HEK293T (cell line): ENCODE measurements around the gene OXER1.

ENCODE experiments used
- CTCF ChIA-PET: fragments of 350-600 bp; formaldehyde crosslinking; extraction: SDS; loops from one replicate; lab custom pipeline; 2021; ENCODE audit warnings: antibody characterized with exemption, inconsistent platforms; lab: Yijun Ruan, JAX
- POLR2A ChIA-PET: fragments of 350-600 bp; formaldehyde crosslinking; extraction: SDS; loops from one replicate; lab custom pipeline; 2020; ENCODE audit warnings: antibody characterized with exemption, inconsistent platforms; lab: Yijun Ruan, JAX
- DNase-seq: peaks from one replicate; pipeline ENCODE4 v3.0.0; 2012; ENCODE audit warnings: mixed read lengths; ENCODE audit errors: extremely low spot score
- ARNT ChIP-seq: fragments of 450-650 bp; IDR thresholded peaks from 2 replicates; pipeline ENCODE4 v1.6.1; 2017; ENCODE audit warnings: mild to moderate bottlenecking
- BHLHE40 ChIP-seq: fragments of 450-650 bp; IDR thresholded peaks from 2 replicates; pipeline ENCODE4 v1.6.1; 2016; ENCODE audit warnings: mild to moderate bottlenecking, moderate library complexity, borderline replicate concordance
- CTBP1 ChIP-seq: fragments of 450-650 bp; IDR thresholded peaks from 2 replicates; pipeline ENCODE4 v1.6.1; 2016; ENCODE audit warnings: borderline replicate concordance
- ELF4 ChIP-seq: fragments of 450-650 bp; IDR thresholded peaks from 2 replicates; pipeline ENCODE4 v1.6.1; 2017; ENCODE audit warnings: antibody characterized with exemption
- FOXA1 ChIP-seq: fragments of 450-650 bp; IDR thresholded peaks from 2 replicates; pipeline ENCODE4 v1.6.1; 2016; ENCODE audit warnings: mild to moderate bottlenecking
- FOXK2 ChIP-seq: fragments of 450-650 bp; IDR thresholded peaks from 2 replicates; pipeline ENCODE4 v1.6.1; 2016; ENCODE audit warnings: mild to moderate bottlenecking
- FOXM1 ChIP-seq: fragments of 450-650 bp; IDR thresholded peaks from 2 replicates; pipeline ENCODE4 v1.6.1; 2017; ENCODE audit warnings: mild to moderate bottlenecking, borderline replicate concordance
- HDGF ChIP-seq: fragments of 450-650 bp; IDR thresholded peaks from 2 replicates; pipeline ENCODE4 v1.6.1; 2017; ENCODE audit warnings: antibody characterized with exemption, borderline replicate concordance
- L3MBTL2 ChIP-seq: fragments of 450-650 bp; conservative IDR thresholded peaks from 2 replicates; pipeline ENCODE4 v1.6.1; 2016; ENCODE audit warnings: mild to moderate bottlenecking
- LEF1 ChIP-seq: fragments of 450-650 bp; IDR thresholded peaks from 2 replicates; pipeline ENCODE4 v1.6.1; 2017; ENCODE audit warnings: mild to moderate bottlenecking, borderline replicate concordance
- NFRKB ChIP-seq: fragments of 450-650 bp; IDR thresholded peaks from 2 replicates; pipeline ENCODE4 v1.6.1; 2016; ENCODE audit warnings: mild to moderate bottlenecking, moderate library complexity
- PKNOX1 ChIP-seq: fragments of 450-650 bp; IDR thresholded peaks from 2 replicates; pipeline ENCODE4 v1.6.1; 2016
- SP1 ChIP-seq: fragments of 450-650 bp; IDR thresholded peaks from 2 replicates; pipeline ENCODE4 v1.6.1; 2017
- SUZ12 ChIP-seq: fragments of 450-650 bp; IDR thresholded peaks from 2 replicates; pipeline ENCODE4 v1.6.1; 2016; ENCODE audit warnings: mild to moderate bottlenecking
- TARDBP ChIP-seq: fragments of 450-650 bp; IDR thresholded peaks from 2 replicates; pipeline ENCODE4 v1.6.1; 2016
- ZNF384 ChIP-seq: fragments of 450-650 bp; IDR thresholded peaks from 2 replicates; pipeline ENCODE4 v1.6.1; 2016

OXER1 gene

DNA sequence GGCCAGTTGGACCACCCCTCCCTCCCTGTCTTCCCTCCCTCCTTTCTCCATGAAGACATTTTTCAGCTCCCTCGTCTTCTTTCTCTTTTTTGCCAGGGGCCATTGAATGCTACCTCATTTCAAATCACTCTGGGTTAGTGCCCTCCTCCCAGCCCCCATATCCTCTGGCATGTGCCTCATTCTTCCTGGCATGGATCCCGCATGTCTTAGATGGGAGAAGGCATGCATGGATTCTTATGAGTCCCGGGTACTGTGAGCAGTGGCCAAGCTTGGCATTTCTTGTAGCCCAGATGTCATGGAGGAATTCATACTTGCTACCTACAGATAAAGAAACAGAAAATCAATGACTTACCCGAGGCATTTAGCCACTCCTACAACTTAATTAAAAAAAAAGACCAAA is 37.4 kb upstream of the OXER1 start:
- DNase-seq = no peak
- POLR2A ChIA-PET = interaction anchor here (1.7 kb wide), 1 partner anchor 9 kb away, joined by 11 read pairs; no protein-coding TSS in a partner anchor
- TF ChIP-seq SUZ12 (no peak), BHLHE40 (no peak), NFRKB (no peak), CTBP1 (no peak), ZNF384 (no peak), FOXM1 (no peak), FOXA1 (no peak), SP1 (no peak), LEF1 (no peak), PKNOX1 (no peak), ELF4 (no peak)
- CTCF ChIA-PET = no interaction called here

DNA sequence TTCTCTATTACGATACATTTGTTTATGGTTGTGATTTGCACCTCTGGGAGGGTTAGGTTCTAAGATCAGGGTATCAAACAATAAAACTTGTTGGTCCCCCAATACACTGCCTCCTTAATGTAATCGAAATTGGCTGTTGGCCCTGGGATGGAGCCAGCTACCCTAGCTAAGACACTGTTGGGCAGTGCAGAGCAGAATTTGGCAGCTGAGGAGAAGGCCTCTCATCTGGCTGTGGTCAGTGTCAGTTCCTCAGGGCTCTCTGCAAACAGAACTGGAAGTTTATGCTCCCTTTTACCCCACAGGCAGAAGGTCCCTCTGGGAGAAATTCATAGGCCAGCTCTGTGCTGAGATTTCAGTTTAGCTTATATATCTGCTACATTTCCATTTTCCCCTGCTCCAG is 37.0 kb upstream of the OXER1 start:
- ChIA-PET POLR2A (interaction anchor here (1.7 kb wide), 1 partner anchor 9 kb away, joined by 11 read pairs; no protein-coding TSS in a partner anchor), CTCF (no interaction called here)
- TF ChIP-seq ELF4 = no peak
- TF ChIP-seq L3MBTL2 = no peak
- no peak for TF ChIP-seq ARNT
- TF ChIP-seq NFRKB = no peak
- no peak for TF ChIP-seq CTBP1
- no peak for TF ChIP-seq TARDBP
- no peak for TF ChIP-seq BHLHE40
- TF ChIP-seq HDGF = no peak
- TF ChIP-seq SP1 = no peak
- no peak for TF ChIP-seq FOXA1
- TF ChIP-seq LEF1 = no peak
- TF ChIP-seq SUZ12 = no peak
- no peak for TF ChIP-seq PKNOX1
- no peak for TF ChIP-seq ZNF384
- no peak for TF ChIP-seq FOXK2
- no peak for TF ChIP-seq FOXM1
- no peak for DNase-seq

GRCh38 chr2:42800461-42800962 is 36.6 kb upstream of the OXER1 start:
- TF ChIP-seq FOXA1 (no peak), SUZ12 (no peak), PKNOX1 (no peak), FOXK2 (no peak)
- POLR2A ChIA-PET = interaction anchor here (1.7 kb wide), 1 partner anchor 10 kb away, joined by 11 read pairs; no protein-coding TSS in a partner anchor
- CTCF ChIA-PET = no interaction called here
- DNase-seq = no peak

GRCh38 chr2:42799881-42800280 is 35.9 kb upstream of the OXER1 start:
- ChIA-PET CTCF (no interaction called here), POLR2A (interaction anchor here (1.7 kb wide), 1 partner anchor 10 kb away, joined by 11 read pairs; no protein-coding TSS in a partner anchor)
- DNase-seq = no peak
- no peak for TF ChIP-seq CTBP1
- TF ChIP-seq HDGF = no peak
- TF ChIP-seq ELF4 = no peak
- TF ChIP-seq BHLHE40 = no peak
- TF ChIP-seq LEF1 = no peak
- TF ChIP-seq SP1 = no peak
- TF ChIP-seq L3MBTL2 = no peak
- no peak for TF ChIP-seq FOXA1
- no peak for TF ChIP-seq SUZ12
- no peak for TF ChIP-seq NFRKB
- no peak for TF ChIP-seq PKNOX1
- TF ChIP-seq FOXM1 = no peak
- no peak for TF ChIP-seq ZNF384
- TF ChIP-seq TARDBP = no peak
- no peak for TF ChIP-seq ARNT

GRCh38 chr2:42797281-42797680 is 33.3 kb upstream of the OXER1 start:
- CTCF ChIA-PET = no interaction called here
- POLR2A ChIA-PET = no interaction called here
- no peak for DNase-seq
- TF ChIP-seq HDGF (no peak), SP1 (no peak), FOXA1 (no peak), TARDBP (no peak), SUZ12 (no peak), FOXK2 (no peak), ARNT (no peak), ELF4 (no peak), L3MBTL2 (no peak), PKNOX1 (no peak)
